Pancreas (tissue), 10 donors: Measurements from ENCODE around the gene NAA10. TPM values are rescaled to one million over a fixed set of nuclear protein-coding genes. Genes with fewer than 3 reads are reported as not detected.
A peak's percentile ranks its signal among the peaks of the same experiment; 100 is the strongest.

Source experiments
- ATAC-seq, 4 donors: fragments of 200-7000 bp; cut with Tn5 transposase; one replicate each; pipeline versions ENCODE4 v1.8.0 to v1.9.1; 2020; ENCODE audit warnings: mild to moderate bottlenecking in 4 of 4, moderate library complexity in 4 of 4
- DNase-seq, 6 donors: peaks; one replicate each; pipeline ENCODE4 v3.0.0-alpha.2; 2020
- FAIRE-seq: peaks from 2 replicates; lab custom pipeline; 2012; peaks lifted over from hg19 to GRCh38; lab: Jason Lieb, UNC
- H3K27ac ChIP-seq, 4 donors: fragments of 200-600 bp; sonication (generic); 1 replicate in 3 of 4; 2 replicates in 1 of 4; pipeline versions ENCODE4 v1.5.0 to v1.8.0; 2020
- H3K27me3 ChIP-seq, 4 donors: fragments of 200-600 bp; one replicate each; pipeline ENCODE4 v1.8.0; 2021
- H3K36me3 ChIP-seq, 3 donors: fragments of 200-600 bp; sonication (generic) in 1 of 3; one replicate each; pipeline versions ENCODE4 v1.5.0 to v1.8.0; 2020 to 2021
- H3K4me1 ChIP-seq, 3 donors: fragments of 200-600 bp; one replicate each; pipeline ENCODE4 v1.8.0; 2021
- H3K4me3 ChIP-seq, 4 donors: fragments of 200-600 bp; sonication (generic) in 2 of 4; one replicate each; pipeline versions ENCODE4 v1.5.0 to v1.8.0; 2020 to 2021
- H3K9me3 ChIP-seq, 4 donors: fragments of 200-600 bp; one replicate each; pipeline ENCODE4 v1.8.0; 2021
- CTCF ChIP-seq, 4 donors: fragments of 200-600 bp; sonication (generic) in 3 of 4; IDR thresholded peaks; one replicate each; pipeline versions ENCODE4 v1.5.0 to v1.8.0; 2021; ENCODE audit warnings: antibody characterized with exemption in 4 of 4
- WGBS, 2 donors: extraction: QIAGEN DNeasy Blood & Tissue Kit; methylation state at CpG; one replicate each; pipeline ENCODE4 v1.1.7; 2013; 5-methylcytosine and 5-hydroxymethylcytosine counted together
- intact Hi-C, 3 donors: fragments of 100-400 bp; cut with DNase I; formaldehyde crosslinking; loops; one replicate each; pipeline versions ENCODE4 v1.11.1 to v1.14.2; 2022
- polyA plus RNA-seq, 2 donors: library from polyadenylated mRNA; stranded (reverse); fragments of 200-250 nt; gene quantifications; one replicate each; pipeline ENCODE4 v1.2.3, GENCODE V29; 2013
- total RNA-seq, 6 donors: library from RNA; stranded (reverse); fragmentation: NEBNext Ultra II Directional in 4 of 6; extraction: Animal tissue kit (Norgen Biotek cat#: 25700) in 4 of 6; gene quantifications; one replicate each; pipeline versions ENCODE4 v1.2.1 to v1.2.4, GENCODE V29; 2021 to 2023
- donor health status: healthy with polysubstance abuse.
- donor health status: DM: no; HTN: no; CAD: no; lungs with moderate emphysema.
- donor health status: DM: no; HTN: no; CAD: no.
- donor health status: control.
- donor health status: control.
- donor health status: Bipolar disorder and iron deficiency.
- donor health status: DM: yes; HTN: yes; CAD: no.
- donor health status: DM: no; HTN: no; CAD: no.
- donor health status: DM: no; HTN: no; CAD: no.
- donor health status: DM: yes; HTN: yes; CAD: no.

The NAA10 gene
- total and polyA plus RNA-seq, 8 donors, result 24.5 to 115 (median 44.7) TPM

- Histone ChIP-seq H3K27me3 (no peaks in the 10 kb centered on the region), H3K4me1 (peaks cover 0 to 1% (median 1%) of the 10 kb centered on the region in 3 donors), H3K36me3 (no peaks in the 10 kb centered on the region), H3K27ac (no peak overlapping the region), H3K4me3 (peak overlapping the region; percentile 57 to 77 (median 68)), H3K9me3 (no peaks in the 10 kb centered on the region)
- 3 to 11% methylated on average over 24 to 33 of the region's 33 CpGs for WGBS, 2 donors
- DNase-seq (peak in 1 of 6 donors; percentile 72), ATAC-seq (peak in 3 of 4 donors; percentile 7 to 24 (median 10)), FAIRE-seq (no peak)
- intact Hi-C loops, result loop anchor here in 1 of 3 donors (10.0 kb wide), 1 partner anchor 59 kb away; no protein-coding TSS in a partner anchor
- no peak for TF ChIP-seq CTCF (IDR thresholded peaks at IDR 0.05)
Observed at GRCh38 chrX:153934148-153934761, 582 bp downstream of the NAA10 start.

GRCh38 chrX:153933748-153934147 lies 1.1 kb downstream of the NAA10 start:
- Histone ChIP-seq H3K4me1 (peaks cover 0 to 6% (median 6%) of the 10 kb centered on the region in 3 donors), H3K4me3 (peak overlapping the region in 3 of 4 donors; percentile 65 to 77 (median 71)), H3K27ac (no peak overlapping the region), H3K9me3 (no peaks in the 10 kb centered on the region), H3K36me3 (no peaks in the 10 kb centered on the region), H3K27me3 (no peaks in the 10 kb centered on the region)
- intact Hi-C loops, result loop anchor here in 1 of 3 donors (10.0 kb wide), 1 partner anchor 59 kb away; no protein-coding TSS in a partner anchor
- TF ChIP-seq CTCF (IDR thresholded peaks at IDR 0.05), result no peak
- ATAC-seq (no peak), DNase-seq (no peak), FAIRE-seq (no peak)
- 16 to 41% methylated on average over 7 of the region's 7 CpGs for WGBS, 2 donors

- intact Hi-C loops, result loop anchor here in 1 of 3 donors (10.0 kb wide), 1 partner anchor 58 kb away; no protein-coding TSS in a partner anchor
- peak in 1 of 6 donors; percentile 62 for DNase-seq
- WGBS, 2 donors, result 87 to 89% methylated on average over 13 of the region's 13 CpGs
- TF ChIP-seq CTCF (IDR thresholded peaks at IDR 0.05), result no peak
- H3K4me1 ChIP-seq, result peaks cover 0 to 10% (median 9%) of the 10 kb centered on the region in 3 donors
- H3K4me3 ChIP-seq, result no peak overlapping the region
- no peaks in the 10 kb centered on the region for H3K9me3 ChIP-seq
- H3K36me3 ChIP-seq, result no peaks in the 10 kb centered on the region
- no peak for ATAC-seq
- FAIRE-seq, result no peak
- H3K27ac ChIP-seq, result no peak overlapping the region
- no peaks in the 10 kb centered on the region for H3K27me3 ChIP-seq
Observed at GRCh38 chrX:153932220-153932915, 2.5 kb downstream of the NAA10 start.

GRCh38 chrX:153931748-153932147 lies 3.1 kb downstream of the NAA10 start:
- FAIRE-seq (no peak), ATAC-seq (no peak), DNase-seq (no peak)
- H3K27ac ChIP-seq, result no peak overlapping the region
- H3K36me3 ChIP-seq, result no peaks in the 10 kb centered on the region
- no peaks in the 10 kb centered on the region for H3K27me3 ChIP-seq
- 85 to 89% methylated on average over 13 of the region's 13 CpGs for WGBS, 2 donors
- no peak overlapping the region for H3K4me3 ChIP-seq
- H3K9me3 ChIP-seq, result no peaks in the 10 kb centered on the region
- no peak for TF ChIP-seq CTCF (IDR thresholded peaks at IDR 0.05)
- intact Hi-C loops, result loop anchor here in 1 of 3 donors (10.0 kb wide), 1 partner anchor 57 kb away; no protein-coding TSS in a partner anchor
- peaks cover 0 to 13% (median 9%) of the 10 kb centered on the region in 3 donors for H3K4me1 ChIP-seq
